Adipocyte (in vitro differentiated cells): ENCODE measurements around the gene ATP2A1.
A peak's percentile ranks its signal among the peaks of the same experiment; 100 is the strongest.

Experiments used
- DNase-seq: peaks from one replicate; pipeline ENCODE4 v3.0.0-alpha.2; 2015; ENCODE audit warnings: low read depth
- H3K27me3 ChIP-seq: replicated peaks from 2 replicates; pipeline ENCODE4 v1.7.0; 2013; ENCODE audit warnings: mild to moderate bottlenecking, low read length, moderate library complexity; ENCODE audit not compliant: control insufficient read depth, insufficient read depth
- H3K36me3 ChIP-seq: 2 replicates; pipeline ENCODE4 v1.7.0; 2013; ENCODE audit warnings: low read length, mild to moderate bottlenecking, moderate library complexity; ENCODE audit not compliant: control insufficient read depth, insufficient read depth, severe bottlenecking
- H3K4me1 ChIP-seq: 2 replicates; pipeline ENCODE4 v1.7.0; 2013; ENCODE audit warnings: mild to moderate bottlenecking, low read length, moderate library complexity; ENCODE audit not compliant: control insufficient read depth, insufficient read depth
- H3K4me3 ChIP-seq: 2 replicates; pipeline ENCODE4 v1.7.0; 2013; ENCODE audit warnings: mild to moderate bottlenecking, low read length, moderate library complexity
- H3K9ac ChIP-seq: 2 replicates; pipeline ENCODE4 v1.7.0; 2013; ENCODE audit warnings: mild to moderate bottlenecking, low read length, moderate library complexity
- H3K9me3 ChIP-seq: 2 replicates; pipeline ENCODE4 v1.7.0; 2013; ENCODE audit warnings: mild to moderate bottlenecking, low read length, moderate library complexity; ENCODE audit not compliant: control insufficient read depth

ATP2A1 gene

GRCh38 chr16:28839899-28840298 lies 38.4 kb upstream of the ATP2A1 start:
- Histone ChIP-seq H3K4me3 (no peak overlapping the region), H3K36me3 (peaks cover 63% of the 10 kb centered on the region), H3K4me1 (peaks cover 4% of the 10 kb centered on the region), H3K27me3 (no peaks in the 10 kb centered on the region), H3K9me3 (no peaks in the 10 kb centered on the region), H3K9ac (peak overlapping the region; percentile 56)
- DNase-seq: no peak

DNA sequence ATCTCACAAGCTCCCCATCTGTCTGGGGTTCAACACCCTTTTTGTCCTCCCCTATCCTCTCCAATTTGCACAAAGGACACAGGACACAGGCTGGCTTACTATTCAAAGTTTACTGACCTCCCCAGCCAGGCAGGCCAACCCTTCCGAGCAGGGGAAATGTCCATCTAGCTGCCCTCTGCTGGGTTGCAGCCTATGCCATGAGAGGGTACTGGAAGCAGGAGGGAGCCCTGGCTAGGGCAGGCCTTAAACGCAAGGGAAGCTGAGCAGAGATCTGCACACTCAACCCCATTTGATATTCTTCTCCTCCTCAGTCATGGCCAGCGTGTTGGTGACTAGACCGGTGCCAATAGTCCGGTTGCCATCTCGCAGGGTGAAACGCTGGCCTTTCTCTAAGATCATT lies 35.6 kb upstream of the ATP2A1 start:
- Histone ChIP-seq H3K36me3 (peaks cover 37% of the 10 kb centered on the region), H3K4me3 (no peak overlapping the region), H3K27me3 (no peaks in the 10 kb centered on the region), H3K9me3 (no peaks in the 10 kb centered on the region), H3K4me1 (peaks cover 19% of the 10 kb centered on the region), H3K9ac (no peak overlapping the region)
- no peak for DNase-seq

DNA sequence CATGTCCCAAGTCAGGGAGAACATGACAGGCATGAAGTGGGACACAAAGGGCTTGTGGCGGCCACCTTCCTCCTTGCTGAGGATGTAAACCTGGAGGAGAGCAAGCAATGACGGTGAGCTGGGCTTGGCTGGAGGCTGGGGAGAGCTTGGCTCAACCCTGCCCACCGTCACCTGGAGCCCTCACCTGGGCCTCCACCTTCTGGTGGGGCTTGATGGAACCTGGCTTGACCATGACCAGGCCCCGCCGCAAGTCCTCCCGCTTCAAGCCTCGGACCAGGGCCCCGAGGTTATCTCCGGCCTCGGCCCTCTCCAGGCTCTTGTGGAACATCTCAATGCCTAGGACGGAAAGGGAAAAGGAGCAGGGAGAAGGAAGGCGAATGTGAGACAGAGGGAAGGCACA lies 34.5 kb upstream of the ATP2A1 start:
- Histone ChIP-seq H3K36me3 (peaks cover 31% of the 10 kb centered on the region), H3K27me3 (no peaks in the 10 kb centered on the region), H3K9ac (no peak overlapping the region)

GRCh38 chr16:28844226-28844885 lies 33.9 kb upstream of the ATP2A1 start:
- no peaks in the 10 kb centered on the region for H3K27me3 ChIP-seq
- peak overlapping the region; percentile 100 for H3K4me3 ChIP-seq

More for the DNA sequence above, 34.5 kb upstream of the ATP2A1 start:
- Histone ChIP-seq H3K9me3 (no peaks in the 10 kb centered on the region), H3K4me3 (no peak overlapping the region), H3K4me1 (peaks cover 19% of the 10 kb centered on the region)
- no peak for DNase-seq

DNA sequence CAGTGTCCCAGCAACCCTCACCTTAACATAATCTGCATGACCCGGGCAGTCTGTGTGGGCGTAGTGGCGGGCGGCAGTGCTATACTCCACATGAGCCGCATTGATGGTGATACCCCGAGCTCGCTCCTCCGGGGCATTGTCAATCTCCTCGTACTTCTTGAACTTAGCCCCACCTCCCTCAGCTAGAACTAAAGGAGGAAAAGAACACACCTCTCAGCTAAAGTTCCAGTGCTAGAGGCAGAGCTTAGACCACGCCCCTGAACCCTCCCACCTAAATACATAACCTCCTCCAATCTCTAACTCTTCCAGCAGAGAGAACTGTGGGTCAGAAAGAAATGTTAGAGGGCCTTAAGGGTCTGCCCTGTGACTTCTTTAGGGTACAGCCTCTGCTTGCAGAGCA lies 33.0 kb upstream of the ATP2A1 start:
- H3K27me3 ChIP-seq: no peaks in the 10 kb centered on the region
- peaks cover 31% of the 10 kb centered on the region for H3K36me3 ChIP-seq
- peak; percentile 38 for DNase-seq
- H3K9me3 ChIP-seq: no peaks in the 10 kb centered on the region
- H3K4me1 ChIP-seq: peaks cover 19% of the 10 kb centered on the region
- H3K9ac ChIP-seq: peak overlapping the region; percentile 99
- H3K4me3 ChIP-seq: peak overlapping the region; percentile 100

More at GRCh38 chr16:28844226-28844885, 33.9 kb upstream of the ATP2A1 start:
- Histone ChIP-seq H3K9ac (peak overlapping the region; percentile 99), H3K36me3 (peaks cover 31% of the 10 kb centered on the region), H3K9me3 (no peaks in the 10 kb centered on the region), H3K4me1 (peaks cover 19% of the 10 kb centered on the region)
- DNase-seq: no peak

DNA sequence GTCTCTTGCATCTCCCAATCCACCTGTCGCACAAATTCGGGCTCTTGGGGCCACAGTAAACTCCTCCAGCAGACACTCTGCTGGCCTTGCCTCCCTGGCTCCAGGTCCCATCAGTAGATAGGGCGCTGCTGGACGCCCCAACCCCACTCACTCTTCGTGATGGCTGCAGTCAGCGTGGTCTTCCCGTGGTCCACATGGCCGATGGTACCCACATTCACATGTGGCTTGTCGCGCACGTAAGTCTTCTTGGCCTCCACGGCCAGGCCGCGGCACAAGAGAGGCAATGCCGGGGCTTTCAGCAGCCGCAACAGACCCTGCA lies 32.6 kb upstream of the ATP2A1 start:
- H3K27me3 ChIP-seq: no peaks in the 10 kb centered on the region
- H3K4me3 ChIP-seq: peak overlapping the region; percentile 100
- no peak for DNase-seq
- H3K9me3 ChIP-seq: no peaks in the 10 kb centered on the region
- H3K9ac ChIP-seq: peak overlapping the region; percentile 99
- peaks cover 19% of the 10 kb centered on the region for H3K4me1 ChIP-seq
- H3K36me3 ChIP-seq: peaks cover 31% of the 10 kb centered on the region

DNA sequence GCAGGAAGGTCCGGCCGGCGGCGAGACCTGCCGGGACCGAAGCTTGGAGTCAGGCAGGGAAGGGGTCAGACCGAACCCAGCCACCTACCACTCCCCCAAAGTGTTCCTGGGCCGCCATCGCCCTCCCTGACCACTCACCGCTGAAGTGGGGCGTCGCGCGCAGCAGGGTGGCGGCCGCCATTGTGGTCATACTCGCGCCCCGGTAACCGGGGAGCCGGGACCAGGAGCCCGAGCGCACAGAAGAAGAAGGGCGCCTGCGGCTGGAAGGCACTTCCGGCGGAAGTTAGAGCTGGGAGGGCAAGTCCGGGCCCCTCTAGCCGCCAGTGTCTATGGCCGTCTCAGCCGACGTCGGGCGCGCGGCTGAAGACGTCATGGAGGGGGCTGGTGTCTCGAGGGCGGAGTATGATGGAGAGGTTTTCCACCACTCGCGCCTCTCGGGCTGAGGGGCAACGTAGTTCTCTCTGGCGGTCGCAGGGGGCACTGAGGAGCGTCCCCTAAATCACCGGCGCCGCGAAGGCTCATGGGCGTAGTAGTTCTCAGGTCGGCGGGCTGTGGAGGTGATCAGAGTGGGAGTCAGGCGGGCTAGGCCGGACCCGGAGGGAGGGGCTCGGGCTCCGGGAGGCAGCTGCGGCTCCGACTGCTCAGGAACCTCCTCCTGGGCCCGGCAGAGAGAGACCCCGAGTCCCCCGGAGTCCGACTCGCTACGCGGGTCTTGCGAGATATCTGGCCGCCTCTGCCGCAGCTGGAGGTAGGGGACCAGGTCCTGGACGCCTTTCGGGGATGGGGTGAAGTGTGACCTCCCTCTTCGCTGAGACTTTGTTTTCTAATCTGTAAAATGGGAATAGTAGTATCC lies 32.0 kb upstream of the ATP2A1 start, which contains the start of gene TUFM:
TSS of gene TUFM (minus strand) at position 269 of the 853 bp plus-strand sequence. CDS start at position 190, 79 bp downstream.
- peak within 1 kb of the TSS; percentile 99 for H3K9ac ChIP-seq
- no peaks in the 10 kb centered on the region for H3K27me3 ChIP-seq
- DNase-seq: peak; percentile 99
- H3K36me3 ChIP-seq: peaks cover 31% of the 10 kb centered on the region
- H3K4me3 ChIP-seq: peak within 1 kb of the TSS; percentile 100
- no peaks in the 10 kb centered on the region for H3K9me3 ChIP-seq
- H3K4me1 ChIP-seq: peaks cover 19% of the 10 kb centered on the region

- DNase-seq: peak; percentile 33
- H3K36me3 ChIP-seq: peaks cover 29% of the 10 kb centered on the region
- H3K4me3 ChIP-seq: peak overlapping the region; percentile 100
- H3K4me1 ChIP-seq: peaks cover 19% of the 10 kb centered on the region
- no peaks in the 10 kb centered on the region for H3K27me3 ChIP-seq
- no peaks in the 10 kb centered on the region for H3K9me3 ChIP-seq
- H3K9ac ChIP-seq: peak overlapping the region; percentile 99
Measured at GRCh38 chr16:28846933-28847273, 31.4 kb upstream of the ATP2A1 start.

DNA sequence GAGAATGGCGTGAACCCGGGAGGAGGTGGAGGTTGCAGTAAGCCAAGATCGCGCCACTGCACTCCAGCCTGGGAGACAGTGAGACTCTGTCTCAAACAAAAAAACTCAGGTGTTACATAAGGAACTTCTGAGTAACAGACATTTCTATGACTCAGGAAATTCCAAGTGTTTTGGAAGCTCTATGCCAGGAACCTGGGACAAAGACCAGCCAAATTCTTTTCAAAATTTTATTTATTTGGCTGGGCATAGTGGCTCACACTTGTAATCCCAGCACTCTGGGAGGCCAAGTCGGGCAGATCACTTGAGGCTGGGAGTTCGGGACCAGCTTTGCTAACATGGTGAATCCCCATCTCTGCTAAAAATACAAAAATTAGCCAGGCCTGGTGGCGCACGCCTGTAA lies 19.9 kb upstream of the ATP2A1 start:
- Histone ChIP-seq H3K4me3 (no peak overlapping the region), H3K9me3 (no peaks in the 10 kb centered on the region), H3K9ac (no peak overlapping the region), H3K4me1 (peaks cover 12% of the 10 kb centered on the region), H3K36me3 (no peaks in the 10 kb centered on the region), H3K27me3 (no peaks in the 10 kb centered on the region)
- no peak for DNase-seq

DNA sequence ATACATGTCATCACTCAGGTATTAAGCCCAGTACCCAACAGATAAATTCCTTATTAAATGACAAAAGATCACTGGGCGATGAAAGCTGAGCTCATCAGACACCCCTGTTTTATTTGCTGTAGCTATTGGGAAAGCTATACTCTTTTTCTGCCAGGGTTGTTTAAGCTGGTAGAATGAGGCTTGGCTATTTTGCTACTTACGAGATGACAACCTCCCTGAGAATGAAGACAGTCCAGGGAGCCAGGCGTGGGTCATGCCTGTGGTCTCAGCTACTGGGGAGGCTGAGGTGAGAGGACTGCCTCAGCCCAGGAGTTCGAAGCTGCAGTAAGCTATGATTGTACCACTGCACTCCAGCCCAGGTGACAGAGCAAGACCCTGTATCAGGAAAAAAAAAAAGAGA lies 19.0 kb upstream of the ATP2A1 start:
- DNase-seq: no peak
- no peaks in the 10 kb centered on the region for H3K27me3 ChIP-seq

GRCh38 chr16:28863929-28864793 lies 14.1 kb upstream of the ATP2A1 start:
- DNase-seq: peak; percentile 66
- H3K4me1 ChIP-seq: peaks cover 17% of the 10 kb centered on the region
- peak overlapping the region; percentile 100 for H3K9ac ChIP-seq
- no peaks in the 10 kb centered on the region for H3K9me3 ChIP-seq
- H3K27me3 ChIP-seq: no peaks in the 10 kb centered on the region
- H3K36me3 ChIP-seq: peaks cover 21% of the 10 kb centered on the region
- peak overlapping the region; percentile 100 for H3K4me3 ChIP-seq

More for the DNA sequence above, 19.0 kb upstream of the ATP2A1 start:
- H3K4me3 ChIP-seq: no peak overlapping the region
- peaks cover 13% of the 10 kb centered on the region for H3K4me1 ChIP-seq
- no peaks in the 10 kb centered on the region for H3K36me3 ChIP-seq
- H3K9ac ChIP-seq: no peak overlapping the region
- no peaks in the 10 kb centered on the region for H3K9me3 ChIP-seq
